PC-3 (cell line): Measurements from ENCODE around the gene FBXW2. TPM values are rescaled to one million over a fixed set of nuclear protein-coding genes. Genes with fewer than 3 reads are reported as not detected.

ENCODE experiments used
- ATAC-seq: fragments of 200-7000 bp; cut with Tn5 transposase; 2 replicates; pipeline ENCODE4 v1.9.1; 2020; ENCODE audit warnings: mild to moderate bottlenecking, moderate library complexity
- BruUV-seq: library from RNA; stranded (reverse); fragments of 400-500 nt; replicated peaks from 2 replicates; lab custom pipeline; 2021; lab: Mats Ljungman, UMichigan
- CTCF ChIA-PET: fragments of 300-600 bp; sonication (Branson Sonifier 250); formaldehyde crosslinking; loops from one replicate; lab custom pipeline; 2022; ENCODE audit warnings: antibody characterized with exemption; lab: Charles Lee
- POLR2A ChIA-PET: fragments of 300-600 bp; sonication (Branson Sonifier 250); formaldehyde crosslinking; loops from one replicate; lab custom pipeline; 2022; ENCODE audit warnings: antibody characterized with exemption; ENCODE audit not compliant: unreplicated experiment; lab: Charles Lee
- DNase-seq: peaks from one replicate; pipeline ENCODE4 v3.0.0-alpha.2; 2015
- H2AFZ ChIP-seq: fragments of 300-600 bp; sonication (generic); 2 replicates; pipeline ENCODE4 v1.6.0; 2016; ENCODE audit warnings: antibody characterized with exemption, low read length
- H3F3A ChIP-seq: fragments of 300-600 bp; sonication (generic); one replicate; pipeline ENCODE4 v1.6.0; 2017; ENCODE audit warnings: antibody characterized with exemption, low read length, control low read depth, mild to moderate bottlenecking; ENCODE audit not compliant: unreplicated experiment
- H3K27ac ChIP-seq: fragments of 300-600 bp; sonication (generic); 2 replicates; pipeline ENCODE4 v1.5.1; 2016; ENCODE audit warnings: mild to moderate bottlenecking, low read length
- H3K27me3 ChIP-seq: fragments of 300-600 bp; sonication (generic); 2 replicates; pipeline ENCODE4 v1.6.1; 2016; ENCODE audit warnings: low read length, mixed read lengths
- H3K36me3 ChIP-seq: fragments of 300-600 bp; sonication (generic); 2 replicates; pipeline ENCODE4 v1.6.1; 2016; ENCODE audit warnings: low read depth, mixed run types, low read length, mixed read lengths
- H3K4me1 ChIP-seq: fragments of 300-600 bp; sonication (generic); 2 replicates; pipeline ENCODE4 v1.5.1; 2016; ENCODE audit warnings: low read length; ENCODE audit not compliant: insufficient read depth
- H3K4me2 ChIP-seq: fragments of 300-600 bp; sonication (generic); 2 replicates; pipeline ENCODE4 v1.6.0; 2016; ENCODE audit warnings: low read length
- H3K4me3 ChIP-seq: fragments of 300-600 bp; sonication (generic); 2 replicates; pipeline ENCODE4 v1.5.1; 2016; ENCODE audit warnings: mild to moderate bottlenecking, low read length, mixed read lengths
- H3K79me2 ChIP-seq: fragments of 300-600 bp; sonication (generic); 2 replicates; pipeline ENCODE4 v1.6.1; 2017; ENCODE audit warnings: low read length, mixed read lengths
- H3K9ac ChIP-seq: fragments of 300-600 bp; sonication (generic); 2 replicates; pipeline ENCODE4 v1.6.0; 2016; ENCODE audit warnings: mild to moderate bottlenecking, low read length
- H3K9me2 ChIP-seq: fragments of 300-600 bp; sonication (generic); replicated peaks from 2 replicates; pipeline ENCODE4 v1.6.1; 2016; ENCODE audit warnings: mixed run types, low read length, mixed read lengths
- H3K9me3 ChIP-seq: fragments of 300-600 bp; sonication (generic); 2 replicates; pipeline ENCODE4 v1.6.1; 2016; ENCODE audit warnings: low read length, mixed read lengths
- H4K20me1 ChIP-seq: fragments of 300-600 bp; sonication (generic); 2 replicates; pipeline ENCODE4 v1.6.1; 2016; ENCODE audit warnings: low read length, mixed read lengths
- EZH2 ChIP-seq: fragments of 300-600 bp; sonication (generic); IDR thresholded peaks from one replicate; pipeline ENCODE4 v1.6.1; 2017; ENCODE audit warnings: antibody characterized with exemption, mild to moderate bottlenecking, low read length; ENCODE audit not compliant: unreplicated experiment
- EZH2phosphoT487 ChIP-seq: fragments of 300-600 bp; sonication (generic); IDR thresholded peaks from 2 replicates; pipeline ENCODE4 v1.6.1; 2018; ENCODE audit warnings: mild to moderate bottlenecking, antibody characterized with exemption, low read length, borderline replicate concordance
- intact Hi-C: fragments of 100-400 bp; cut with micrococcal nuclease; formaldehyde crosslinking; loops from 2 replicates; pipeline ENCODE4 v1.9.0; 2023
- total RNA-seq: library from RNA; depleted of rRNA; stranded (reverse); fragments of >200 nt; gene quantifications from 2 replicates; pipeline ENCODE4 v1.2.3, GENCODE V29; 2014
- TF ChIP-seq, protein P1 (sequence below): fragments of 300-600 bp; sonication (generic); conservative IDR thresholded peaks from 2 replicates; pipeline ENCODE4 v1.5.1; 2017; ENCODE audit warnings: antibody characterized with exemption, low read depth, mild to moderate bottlenecking, low read length

The FBXW2 gene
- total RNA-seq, 1 experiment from 2014 or later = 30.5 TPM

DNA sequence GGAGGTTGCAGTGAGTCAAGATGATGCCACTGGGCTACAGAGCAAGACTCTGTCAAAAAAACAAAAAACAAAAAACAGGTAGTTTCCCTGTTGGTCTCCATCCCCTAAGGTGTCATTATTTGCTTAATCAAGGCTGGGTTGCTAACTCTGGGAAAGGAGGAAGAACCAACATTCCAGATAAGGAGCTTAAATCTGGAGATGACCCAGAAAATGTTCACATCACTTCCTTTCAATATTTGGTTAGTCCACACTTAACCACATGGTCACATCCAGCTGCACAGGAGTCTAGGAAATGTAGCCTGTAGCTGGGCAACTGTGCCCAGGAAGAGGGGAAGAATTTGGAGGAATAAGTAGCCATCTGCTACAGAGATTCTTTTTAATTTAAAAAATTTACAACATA lies 53.1 kb downstream of the FBXW2 start:
- no peaks in the 10 kb centered on the region for H3K9me3 ChIP-seq
- CTCF ChIA-PET = no interaction called here
- intact Hi-C loops = no loop called here

DNA sequence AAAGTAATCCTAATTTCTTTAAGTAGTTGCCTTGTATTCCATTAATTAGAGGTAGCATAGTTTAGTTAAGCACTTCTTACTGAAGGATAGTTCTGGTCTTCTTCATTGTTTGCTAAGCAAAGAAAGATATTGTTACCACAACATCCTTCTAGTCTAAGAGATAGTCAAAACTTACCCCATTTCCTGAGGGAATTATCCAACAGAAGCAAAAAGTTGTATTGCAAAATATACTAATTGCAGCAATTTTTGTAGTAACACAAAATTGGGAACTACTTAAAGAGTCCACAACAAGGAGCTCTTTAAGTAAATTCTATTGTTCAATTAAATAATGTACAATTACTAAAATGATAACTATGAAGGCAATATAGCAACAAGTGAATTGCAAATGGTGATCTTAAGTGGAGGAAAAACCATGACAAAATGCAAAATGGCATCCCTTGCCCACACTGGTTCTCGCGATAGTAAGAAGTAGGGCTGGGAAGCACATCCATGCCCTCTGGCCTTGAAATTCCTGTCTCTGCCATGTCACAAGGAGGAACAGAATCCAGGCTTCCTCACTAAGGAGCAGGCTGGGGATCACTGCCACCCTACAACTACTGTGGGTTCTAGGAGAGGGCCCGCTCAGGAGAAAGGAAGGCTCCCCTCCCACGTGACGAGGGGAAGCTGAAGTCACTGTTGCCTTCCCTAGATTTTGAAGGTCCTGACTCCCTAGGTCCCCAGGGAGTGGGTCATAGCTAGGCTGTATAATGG lies 55.6 kb downstream of the FBXW2 start:
- Histone ChIP-seq H3K27me3 (no peaks in the 10 kb centered on the region), H3K9me3 (no peaks in the 10 kb centered on the region), H3K36me3 (no peaks in the 10 kb centered on the region), H3K79me2 (no peaks in the 10 kb centered on the region), H3K4me3 (no peak overlapping the region), H3K4me1 (peaks cover 17% of the 10 kb centered on the region), H4K20me1 (no peaks in the 10 kb centered on the region), H2AFZ (no peak overlapping the region), H3K9me2 (no peaks in the 10 kb centered on the region), H3K4me2 (no peak overlapping the region), H3F3A (no peaks in the 10 kb centered on the region), H3K27ac (no peak overlapping the region), H3K9ac (no peak overlapping the region)
- ChIA-PET CTCF (no interaction called here), POLR2A (no interaction called here)
- DNase-seq (no peak), ATAC-seq (no peak)
- no TSS peak for BruUV-seq
- intact Hi-C loops = no loop called here
- TF ChIP-seq, protein P1, sequence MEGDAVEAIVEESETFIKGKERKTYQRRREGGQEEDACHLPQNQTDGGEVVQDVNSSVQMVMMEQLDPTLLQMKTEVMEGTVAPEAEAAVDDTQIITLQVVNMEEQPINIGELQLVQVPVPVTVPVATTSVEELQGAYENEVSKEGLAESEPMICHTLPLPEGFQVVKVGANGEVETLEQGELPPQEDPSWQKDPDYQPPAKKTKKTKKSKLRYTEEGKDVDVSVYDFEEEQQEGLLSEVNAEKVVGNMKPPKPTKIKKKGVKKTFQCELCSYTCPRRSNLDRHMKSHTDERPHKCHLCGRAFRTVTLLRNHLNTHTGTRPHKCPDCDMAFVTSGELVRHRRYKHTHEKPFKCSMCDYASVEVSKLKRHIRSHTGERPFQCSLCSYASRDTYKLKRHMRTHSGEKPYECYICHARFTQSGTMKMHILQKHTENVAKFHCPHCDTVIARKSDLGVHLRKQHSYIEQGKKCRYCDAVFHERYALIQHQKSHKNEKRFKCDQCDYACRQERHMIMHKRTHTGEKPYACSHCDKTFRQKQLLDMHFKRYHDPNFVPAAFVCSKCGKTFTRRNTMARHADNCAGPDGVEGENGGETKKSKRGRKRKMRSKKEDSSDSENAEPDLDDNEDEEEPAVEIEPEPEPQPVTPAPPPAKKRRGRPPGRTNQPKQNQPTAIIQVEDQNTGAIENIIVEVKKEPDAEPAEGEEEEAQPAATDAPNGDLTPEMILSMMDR = no peak
- TF ChIP-seq EZH2phosphoT487 (no peak), EZH2 (no peak)

More for the DNA sequence above, 53.1 kb downstream of the FBXW2 start:
- no peaks in the 10 kb centered on the region for H3K79me2 ChIP-seq
- no peaks in the 10 kb centered on the region for H4K20me1 ChIP-seq
- TF ChIP-seq EZH2 (no peak), EZH2phosphoT487 (no peak)
- TF ChIP-seq, protein P1 = no peak
- H3K4me3 ChIP-seq = no peak overlapping the region
- no peaks in the 10 kb centered on the region for H3K36me3 ChIP-seq
- no peak for DNase-seq
- H2AFZ ChIP-seq = no peak overlapping the region
- H3K4me1 ChIP-seq = peaks cover 15% of the 10 kb centered on the region
- H3K27ac ChIP-seq = no peak overlapping the region
- H3F3A ChIP-seq = no peaks in the 10 kb centered on the region
- no peaks in the 10 kb centered on the region for H3K27me3 ChIP-seq
- no TSS peak for BruUV-seq
- peak; percentile 24; the same call in 1 of the 2 replicates for ATAC-seq
- POLR2A ChIA-PET = no interaction called here
- no peaks in the 10 kb centered on the region for H3K9me2 ChIP-seq
- H3K4me2 ChIP-seq = no peak overlapping the region
- no peak overlapping the region for H3K9ac ChIP-seq

DNA sequence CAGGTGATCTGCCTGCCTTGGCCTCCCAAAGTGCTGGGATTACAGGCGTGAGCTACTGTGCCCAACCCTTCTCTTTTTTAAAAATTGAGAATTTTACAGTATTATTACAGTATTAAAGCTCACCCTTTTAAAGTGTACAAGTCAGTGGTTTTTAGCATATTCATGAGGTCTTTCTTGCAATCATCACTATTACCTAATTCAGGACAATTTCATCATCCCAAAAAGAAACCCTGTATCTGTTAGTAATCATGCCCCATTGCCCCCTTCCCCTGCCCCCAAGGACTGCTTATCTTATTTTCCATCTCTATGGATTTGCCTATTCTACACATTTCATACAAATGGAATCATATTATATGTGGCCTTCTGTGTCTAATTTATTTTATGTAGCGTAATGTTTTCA lies 56.3 kb downstream of the FBXW2 start:
- Histone ChIP-seq H3K79me2 (no peaks in the 10 kb centered on the region), H3K9me3 (no peaks in the 10 kb centered on the region), H3K9me2 (no peaks in the 10 kb centered on the region), H3K9ac (no peak overlapping the region), H3K36me3 (no peaks in the 10 kb centered on the region), H3K27me3 (no peaks in the 10 kb centered on the region), H4K20me1 (no peaks in the 10 kb centered on the region), H2AFZ (no peak overlapping the region), H3K27ac (no peak overlapping the region), H3K4me2 (no peak overlapping the region), H3K4me3 (no peak overlapping the region), H3K4me1 (peaks cover 17% of the 10 kb centered on the region), H3F3A (no peaks in the 10 kb centered on the region)
- DNase-seq = no peak
- POLR2A ChIA-PET = no interaction called here
- CTCF ChIA-PET = no interaction called here
- no peak for ATAC-seq
- intact Hi-C loops = no loop called here
- no TSS peak for BruUV-seq
- TF ChIP-seq EZH2 (no peak), EZH2phosphoT487 (no peak)
- TF ChIP-seq, protein P1 = no peak
